Amygdala (tissue), 56 donors: ENCODE results near the gene TMEM92.

Source experiments
- DNase-seq, 56 donors: peaks; one replicate each; lab custom pipeline; 2025; lab: John Stamatoyannopoulos, UW

Gene TMEM92

DNA sequence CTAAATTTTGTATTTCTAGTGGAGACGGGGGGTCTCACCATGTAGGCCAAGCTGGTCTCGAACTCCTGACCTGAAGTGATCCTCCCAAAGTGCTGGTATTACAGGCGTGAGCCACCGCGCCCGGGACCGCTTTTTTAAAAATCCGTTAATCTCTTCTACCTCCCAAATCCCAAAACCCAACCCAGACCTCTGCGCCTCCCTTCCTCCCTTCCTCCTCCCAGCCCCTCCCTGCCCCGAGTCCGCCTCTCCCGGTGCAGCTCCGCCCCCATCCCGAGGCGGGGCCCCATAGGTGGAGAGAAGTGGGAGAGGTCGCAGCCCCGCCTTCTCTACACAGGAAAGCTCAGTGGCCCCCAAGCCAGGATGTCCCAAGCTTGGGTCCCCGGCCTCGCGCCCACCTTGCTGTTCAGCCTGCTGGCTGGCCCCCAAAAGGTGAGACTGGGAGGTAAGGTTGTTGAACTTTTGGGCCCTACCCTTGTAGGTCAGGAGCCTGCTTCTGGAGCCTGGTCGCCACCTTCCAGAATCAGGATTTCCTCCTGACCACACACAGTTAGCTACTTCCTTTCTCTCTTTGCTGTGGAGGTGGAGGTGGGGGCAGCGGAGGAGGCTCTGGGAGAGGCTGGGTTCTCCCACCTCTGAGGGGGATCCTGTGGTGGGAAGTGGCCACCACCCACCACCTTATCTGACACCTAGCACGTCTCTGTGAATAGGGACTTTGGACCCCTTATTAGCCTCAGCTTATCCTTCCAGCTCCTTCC is at the start of gene TMEM92:
TSS of gene TMEM92 (plus strand) at position 325 of the 755 bp plus-strand sequence. CDS start at position 361, 36 bp downstream.
- DNase-seq, result no peak

DNA sequence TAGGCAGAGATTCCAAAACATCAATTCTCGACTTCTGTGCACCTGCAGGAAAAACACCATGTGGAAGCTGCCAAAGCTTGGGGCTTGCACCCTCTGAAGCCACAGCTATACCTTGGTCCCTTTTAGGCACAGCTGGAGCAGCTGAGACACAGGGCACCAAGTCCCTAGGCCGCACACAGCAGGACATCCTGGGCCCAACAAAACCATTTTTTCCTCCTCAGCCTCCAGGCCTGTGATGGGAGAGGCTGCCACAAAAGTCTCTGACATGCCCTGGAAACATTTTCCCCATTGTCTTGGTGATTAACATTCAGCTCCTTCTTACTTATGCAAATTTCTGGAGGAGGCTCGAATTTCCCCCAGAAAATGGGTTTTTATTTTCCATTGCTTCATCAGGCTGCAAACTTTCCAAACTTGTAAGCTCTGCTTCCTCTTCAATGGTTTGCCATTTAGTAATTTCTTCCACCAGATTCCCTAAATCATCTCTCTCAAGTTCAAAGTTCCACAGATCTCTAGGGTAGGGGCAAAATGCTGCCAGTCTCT is 48.5 kb upstream of the TMEM92 start:
- no peak for DNase-seq

DNA sequence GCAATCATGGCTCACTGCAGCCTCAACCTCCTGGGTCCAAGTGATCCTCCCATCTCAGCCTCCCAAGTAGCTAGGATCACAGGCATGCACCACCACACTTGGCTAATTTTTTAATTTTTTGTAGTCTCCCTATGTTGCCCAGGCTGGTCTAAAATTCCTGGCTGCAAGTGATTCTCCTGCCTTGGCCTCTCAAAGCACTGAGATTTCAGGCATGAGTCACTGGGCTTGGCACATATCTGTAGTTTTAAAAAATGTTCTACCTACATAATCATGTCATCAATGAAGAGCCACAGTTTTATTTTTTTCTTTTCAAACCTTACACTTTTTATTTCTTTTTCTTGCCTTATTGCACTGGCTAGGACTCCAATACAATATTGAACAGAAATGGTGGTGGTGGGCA is 39.7 kb upstream of the TMEM92 start:
- no peak for DNase-seq

DNA sequence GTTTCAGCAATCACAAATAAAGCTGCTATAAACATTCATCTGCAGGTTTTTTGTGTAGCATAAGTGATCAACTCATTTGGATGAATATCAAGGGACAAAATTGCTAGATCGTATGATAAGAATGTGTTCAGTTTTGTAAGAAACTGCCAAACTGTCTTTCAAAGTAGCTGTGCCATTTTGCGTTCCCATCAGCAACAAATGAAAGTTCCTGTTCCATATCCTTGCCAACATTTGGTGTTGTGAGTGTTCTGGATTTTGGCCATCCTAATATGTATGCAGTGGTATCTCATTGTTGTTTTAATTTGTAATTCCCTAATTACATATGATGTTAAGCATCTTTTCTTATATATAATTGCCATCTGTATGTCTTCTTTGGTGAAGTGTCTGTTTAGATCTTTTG is 36.4 kb upstream of the TMEM92 start:
- DNase-seq, result no peak

DNA sequence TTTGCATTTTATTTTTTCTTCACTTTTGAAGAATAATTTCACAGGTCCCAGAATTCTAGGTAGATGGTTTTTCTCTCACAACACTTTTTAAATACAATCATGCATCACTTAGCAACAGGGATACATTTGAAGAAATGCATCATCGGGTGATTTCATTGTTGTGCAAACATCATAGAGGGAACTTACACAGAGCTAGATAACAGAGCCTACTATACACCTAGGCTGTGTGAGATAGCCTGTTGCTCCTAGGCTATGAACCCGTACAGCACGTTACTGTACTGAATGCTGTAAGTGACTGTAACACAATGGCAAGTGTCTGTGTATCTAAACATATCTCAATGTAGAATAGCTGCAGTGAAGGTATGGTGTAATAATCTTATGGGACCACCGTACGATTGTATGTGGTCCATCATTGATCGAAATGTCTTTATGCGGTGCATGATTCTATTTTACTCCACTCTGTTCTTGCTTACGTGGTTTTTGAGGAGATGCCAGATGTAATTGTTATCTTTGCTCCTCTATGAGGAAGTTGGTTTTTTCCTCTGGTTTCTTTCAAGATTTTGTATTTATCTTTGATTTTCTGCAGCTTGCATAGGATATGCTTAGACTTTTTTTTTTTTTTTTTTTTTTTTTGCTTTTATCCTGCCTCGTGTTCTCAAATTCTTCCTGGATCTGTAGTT is 35.5 kb upstream of the TMEM92 start:
- DNase-seq, result no peak

DNA sequence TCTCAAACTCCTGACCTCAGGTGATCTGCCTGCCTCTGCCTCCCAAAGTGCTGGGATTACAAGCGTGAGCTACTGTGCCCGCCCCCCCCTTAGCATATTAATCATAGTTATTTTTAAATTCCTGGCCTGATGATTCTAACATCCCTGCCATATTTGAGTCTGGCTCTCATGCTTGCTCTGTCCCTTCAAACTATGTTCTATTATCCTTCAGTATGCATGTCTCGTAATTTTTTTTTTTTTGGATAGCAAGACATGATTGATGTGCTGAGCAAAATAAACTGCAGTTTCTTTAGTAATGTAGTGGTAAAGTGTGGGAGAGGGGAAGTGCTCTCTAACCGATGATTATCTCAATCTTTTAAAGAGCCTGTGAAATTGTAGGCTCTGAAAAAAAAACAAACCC is 34.3 kb upstream of the TMEM92 start:
- DNase-seq, result no peak

DNA sequence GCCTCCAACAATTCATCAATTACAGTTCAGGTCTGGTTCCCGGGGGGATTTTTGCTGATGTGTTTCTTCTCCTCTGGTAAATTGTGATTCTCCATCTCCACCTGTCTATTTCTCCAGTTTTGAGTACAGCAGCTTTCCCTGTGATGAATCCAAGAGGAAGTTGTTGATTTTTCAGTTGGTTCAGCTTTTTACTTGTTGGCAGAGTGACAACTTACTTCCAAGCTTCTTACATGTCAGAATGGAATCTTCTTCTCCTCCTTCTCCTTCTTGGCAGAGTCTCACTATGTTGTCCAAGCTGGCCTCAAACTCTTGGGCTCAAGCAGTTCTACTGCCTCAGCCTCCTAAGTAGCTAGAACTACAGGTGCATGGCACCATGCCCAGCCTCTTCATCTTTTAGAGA is 33.4 kb upstream of the TMEM92 start:
- no peak for DNase-seq

DNA sequence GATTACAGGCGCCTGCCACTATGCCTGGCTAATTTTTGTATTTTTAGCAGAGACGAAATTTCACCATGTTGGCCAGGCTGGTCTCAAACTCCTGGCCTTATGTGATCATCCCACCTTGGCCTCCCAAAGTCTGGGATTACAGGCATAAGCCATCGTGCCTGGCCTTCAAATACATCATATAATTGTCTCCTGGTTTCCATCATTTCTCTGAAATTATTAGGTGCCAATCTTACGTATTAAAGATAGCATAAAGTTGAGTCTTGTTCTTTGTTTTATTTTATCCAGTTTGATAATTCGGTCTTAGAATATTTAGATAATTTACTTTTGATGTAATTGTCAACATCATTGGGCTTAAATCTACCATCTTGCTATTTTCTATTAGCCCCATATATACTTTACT is 32.8 kb upstream of the TMEM92 start:
- no peak for DNase-seq

DNA sequence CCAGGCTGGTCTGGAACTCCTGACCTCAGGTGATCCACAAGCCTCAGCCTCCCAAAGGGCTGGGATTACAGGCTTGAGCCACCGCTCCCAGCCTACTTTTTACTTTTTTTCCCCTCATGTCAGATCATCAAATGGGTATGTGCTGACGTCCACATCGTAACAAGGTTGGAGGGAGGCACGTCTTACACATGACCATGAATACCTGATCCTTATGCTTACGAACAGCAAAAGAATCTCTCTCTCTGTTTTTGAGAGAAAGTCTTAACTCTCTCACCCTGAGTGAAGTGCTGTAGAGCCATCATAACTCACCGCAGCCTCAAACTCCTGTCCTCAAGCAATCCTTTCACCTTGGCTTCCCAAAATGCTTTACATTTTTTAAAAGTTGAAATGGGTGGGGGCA is 29.5 kb upstream of the TMEM92 start:
- no peak for DNase-seq

DNA sequence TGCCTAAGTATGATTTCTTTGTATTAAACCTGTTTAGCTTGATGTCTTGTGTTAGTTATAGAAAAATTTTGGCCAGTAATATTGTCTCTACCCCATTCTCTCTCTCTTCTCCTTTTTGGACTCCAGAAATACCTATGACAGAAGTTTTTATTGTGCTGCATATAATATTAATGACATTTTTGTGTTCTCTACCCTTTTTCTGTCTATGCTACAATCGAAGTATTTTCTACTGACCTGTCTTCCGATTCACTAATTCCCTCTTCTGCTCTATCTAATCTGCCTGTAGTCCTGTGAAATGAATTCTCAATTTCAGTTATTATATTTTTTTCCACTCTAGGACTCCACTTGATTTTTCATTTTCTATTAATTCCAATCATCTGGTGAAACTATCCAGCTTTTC is 26.0 kb upstream of the TMEM92 start:
- no peak for DNase-seq

DNA sequence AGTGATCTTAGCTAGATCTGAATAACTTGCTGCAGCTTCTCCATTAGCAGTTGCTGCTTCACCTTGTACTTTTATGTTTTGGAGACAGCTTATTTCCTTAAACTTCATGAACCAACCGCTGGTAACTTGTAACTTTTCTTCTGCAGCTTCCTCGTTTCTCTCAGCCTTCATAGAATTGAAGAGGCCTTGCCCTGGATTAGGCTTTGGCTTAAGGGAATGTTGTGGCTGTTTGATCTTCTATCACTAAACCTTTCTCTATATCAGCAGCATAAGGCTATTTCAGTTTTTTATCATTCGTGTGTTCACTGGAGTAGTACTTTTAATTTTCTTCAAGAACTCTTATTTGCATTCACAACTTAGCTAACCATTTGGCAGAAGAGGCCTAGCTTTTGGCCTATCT is 21.5 kb upstream of the TMEM92 start:
- no peak for DNase-seq

DNA sequence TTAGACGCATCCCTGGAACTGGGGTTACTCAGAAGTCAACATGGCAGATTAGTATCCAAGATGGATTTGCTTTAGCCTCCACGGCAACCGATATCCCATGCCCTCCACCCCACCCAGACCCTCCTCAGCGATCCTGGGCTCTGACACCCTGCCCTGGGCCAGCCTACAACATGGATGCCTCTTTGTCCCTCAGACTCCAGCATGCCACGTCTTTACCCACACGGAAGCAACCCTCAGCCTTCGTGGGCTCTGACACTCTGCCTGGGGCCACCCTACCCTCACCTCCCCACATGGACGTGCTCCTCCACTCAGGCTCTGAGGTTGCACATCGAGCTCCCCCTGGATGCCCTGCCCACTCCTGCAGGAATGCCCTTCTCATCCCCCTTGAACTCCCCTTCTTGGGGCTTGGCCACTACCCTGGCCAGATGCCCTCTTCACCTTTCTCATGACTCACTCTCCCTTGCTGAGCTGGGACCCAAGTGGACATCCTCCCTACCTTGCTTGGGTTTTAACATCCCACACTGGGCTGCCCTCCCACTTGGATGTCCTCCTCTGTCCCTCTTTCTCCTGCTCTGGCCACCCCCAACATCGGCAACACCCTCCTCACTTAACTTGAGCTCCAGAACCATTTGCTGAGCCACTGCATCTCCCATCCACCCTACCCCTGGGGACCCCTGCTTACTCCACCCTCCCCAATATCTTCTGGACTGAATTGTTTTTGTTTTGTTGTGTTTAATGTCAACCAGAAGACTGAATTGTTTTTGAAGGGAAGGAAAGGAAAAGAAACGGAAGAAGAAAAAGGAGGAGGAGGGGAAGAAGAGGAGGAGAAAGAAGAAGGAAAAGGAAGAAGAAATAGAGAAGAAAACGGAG is 18.3 kb upstream of the TMEM92 start:
- no peak for DNase-seq

DNA sequence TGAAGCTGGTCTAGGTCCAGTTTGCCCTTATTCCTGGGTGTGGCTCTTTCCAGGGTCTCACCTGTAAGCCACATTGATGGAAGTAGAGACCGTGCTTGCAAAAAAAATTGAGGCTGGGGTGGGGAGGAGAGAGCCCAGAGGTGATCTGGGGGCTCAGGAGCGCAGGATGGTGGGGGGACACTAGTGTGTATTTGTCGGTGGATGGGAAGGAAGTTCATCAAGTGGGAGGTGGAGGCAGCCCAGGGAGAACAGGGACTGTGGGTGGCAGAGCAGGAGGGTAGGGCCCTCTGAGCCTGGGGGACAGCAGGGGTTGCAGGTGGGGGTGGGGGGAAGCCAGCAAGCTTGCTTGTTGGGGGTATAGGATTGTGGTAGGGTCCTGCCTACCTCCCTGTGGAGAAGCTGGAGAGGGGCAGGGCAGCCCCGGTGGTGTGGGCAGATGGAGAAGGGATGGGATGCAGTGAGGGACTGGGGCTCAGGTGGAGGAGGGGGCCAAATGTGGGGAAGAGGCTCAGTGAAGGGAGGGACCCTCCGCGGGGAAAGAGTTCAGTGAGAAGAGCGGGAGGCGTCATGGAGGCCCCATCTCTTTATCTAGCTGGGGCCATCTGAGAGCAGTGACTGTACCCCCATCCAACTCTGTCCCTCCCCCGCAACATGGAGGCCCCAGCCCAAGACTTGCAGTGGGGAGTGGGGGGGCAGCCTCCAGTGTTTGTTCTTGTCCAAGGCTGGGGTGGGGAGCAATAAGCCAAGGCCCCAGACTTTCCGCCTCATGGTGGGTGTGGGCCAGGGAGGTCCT is 17.2 kb upstream of the TMEM92 start:
- DNase-seq, result no peak

DNA sequence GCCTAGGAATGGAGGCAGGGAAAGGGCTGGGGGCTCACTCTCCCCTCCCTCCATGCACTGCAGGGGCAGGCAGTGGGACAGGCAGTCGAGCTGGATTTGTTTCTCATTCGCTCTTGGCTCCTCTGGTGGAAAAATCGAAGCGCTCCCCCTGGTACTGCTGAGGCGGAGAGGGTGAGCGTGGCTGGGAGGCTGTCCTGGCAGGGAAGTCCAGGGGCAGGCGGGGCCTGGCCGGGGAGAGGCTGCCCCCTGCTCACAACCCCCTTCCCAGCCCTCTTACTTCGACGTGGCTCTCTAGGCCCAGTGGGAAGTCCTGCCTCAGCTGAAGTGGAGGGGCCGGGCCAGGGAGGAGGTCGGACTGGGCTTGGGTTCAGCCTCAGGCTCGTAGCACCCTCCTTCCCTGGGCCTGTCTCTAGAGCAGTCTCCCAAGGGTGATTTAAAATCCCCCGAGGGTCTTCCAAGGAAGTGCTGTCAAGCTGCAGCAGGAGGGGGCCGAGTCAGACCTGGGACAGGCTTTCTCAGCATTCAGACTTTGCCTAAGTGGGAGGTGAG is 16.5 kb upstream of the TMEM92 start:
- no peak for DNase-seq

DNA sequence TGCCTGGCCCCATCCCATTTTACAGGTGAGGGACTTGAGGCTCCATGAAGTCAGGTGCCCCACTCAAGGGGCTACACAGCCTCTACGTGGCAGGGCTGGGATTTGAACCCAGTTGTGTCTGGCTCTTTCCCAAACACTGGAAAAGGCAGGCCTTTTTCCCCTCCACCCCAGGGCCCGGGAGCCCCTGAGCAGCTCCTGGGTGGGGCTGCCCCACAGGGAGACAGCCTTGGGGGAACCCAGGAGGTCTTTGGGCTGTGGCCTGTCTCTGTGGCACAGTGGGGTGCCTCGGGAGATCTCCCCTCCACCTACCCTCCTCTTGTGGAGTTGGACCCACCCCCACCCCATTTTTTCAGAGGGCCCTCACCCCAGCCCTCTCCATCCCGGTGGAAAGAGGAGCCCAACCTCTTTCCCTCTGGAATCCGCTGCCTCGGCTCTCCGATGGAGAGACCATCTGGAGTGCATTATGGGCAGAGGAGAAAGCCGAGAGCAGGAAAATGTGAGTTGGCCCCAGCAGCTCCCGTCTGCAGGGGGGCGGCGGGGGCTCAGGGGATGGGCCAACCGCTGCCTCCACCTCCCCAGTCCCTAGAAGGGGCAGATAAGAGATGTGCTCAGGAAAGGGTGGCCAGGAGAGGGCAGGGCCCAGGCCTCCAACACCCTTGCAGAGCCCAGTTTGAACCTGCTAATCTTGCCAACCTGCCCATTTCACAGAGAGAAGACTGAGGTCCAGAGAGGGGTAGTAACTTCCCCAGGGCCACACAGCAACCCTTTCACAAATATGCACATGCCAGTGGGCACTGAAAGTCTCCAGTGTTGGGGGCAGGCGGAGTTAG is 15.4 kb upstream of the TMEM92 start:
- no peak for DNase-seq

DNA sequence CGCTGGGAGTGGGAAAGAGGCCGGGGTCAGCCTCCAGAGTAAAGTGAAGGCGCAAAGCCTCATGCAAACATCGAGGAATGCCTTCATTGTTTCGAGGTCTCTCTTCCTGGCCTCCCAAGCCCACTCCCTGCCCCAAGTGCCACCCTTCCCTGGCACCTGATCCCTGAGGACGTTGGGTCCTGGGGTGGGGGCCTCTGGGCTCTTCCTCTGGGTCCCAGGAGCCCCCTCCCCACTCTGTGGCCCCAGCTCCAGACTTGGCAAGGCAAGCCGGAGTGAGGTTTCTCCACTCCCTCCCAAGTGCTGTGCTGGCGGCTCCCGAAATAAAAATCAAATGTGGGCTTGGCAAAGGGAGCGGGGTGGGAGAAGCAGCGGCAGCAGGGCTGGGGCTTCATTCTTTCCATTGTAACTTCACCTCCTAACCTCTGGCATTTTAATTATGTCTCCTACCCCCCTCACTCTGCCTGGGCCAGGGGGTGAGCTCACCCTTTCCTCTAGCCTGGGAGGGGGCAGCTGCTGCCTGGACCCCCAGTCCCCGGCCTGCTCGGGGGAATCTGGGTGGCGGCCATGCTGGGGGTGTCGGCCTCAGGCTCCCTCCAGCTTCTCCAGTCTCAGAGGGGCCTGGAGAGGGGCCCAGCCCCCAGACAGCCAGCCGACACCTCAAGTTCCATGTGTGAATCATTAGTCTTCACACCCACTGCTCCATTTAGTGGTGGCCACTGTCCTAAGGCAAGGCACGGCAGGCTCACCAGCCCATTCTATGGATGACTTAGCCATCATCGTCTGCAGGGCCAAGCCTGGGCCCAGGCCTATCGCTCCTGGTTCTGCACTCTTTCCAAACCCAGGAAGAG is 14.6 kb upstream of the TMEM92 start:
- no peak for DNase-seq

DNA sequence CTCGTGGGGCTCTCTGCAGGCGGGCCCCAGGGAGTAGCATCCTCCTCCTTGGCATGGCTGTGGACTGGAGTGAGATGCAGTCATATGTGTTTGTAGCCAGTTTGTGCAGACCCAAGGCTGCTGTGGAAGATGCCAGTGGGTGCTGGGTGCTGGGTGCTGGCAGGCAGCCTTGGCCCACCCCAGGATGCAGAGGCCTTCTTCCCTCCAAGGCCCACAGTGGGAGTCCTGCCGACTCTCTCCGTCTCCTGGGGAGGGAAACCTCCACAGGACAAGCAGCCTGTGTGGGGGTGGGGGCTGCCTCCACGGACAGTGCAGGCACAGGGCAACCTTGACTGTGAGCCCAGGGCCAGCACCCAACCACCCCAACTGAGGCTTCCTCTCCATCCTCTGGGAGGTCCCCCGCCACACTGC is 13.8 kb upstream of the TMEM92 start:
- no peak for DNase-seq
